ENCODE data around the gene PEAK1. TPM values are rescaled to one million over a fixed set of nuclear protein-coding genes. Genes with fewer than 3 reads are reported as not detected.
A peak's percentile ranks its signal among the peaks of the same experiment; 100 is the strongest.

The PEAK1 gene
- total RNA-seq, 1 experiment from 2014 or later, result 18.4 TPM

- H3K9me3 ChIP-seq, result no peaks in the 10 kb centered on the region
Measured at GRCh38 chr15:77111789-77112188, 308.1 kb downstream of the PEAK1 start.

GRCh38 chr15:77107531-77108355 is 312.2 kb downstream of the PEAK1 start:
- no TSS peak for BruUV-seq (replicated peaks)
- Histone ChIP-seq H3K9me3 (peaks cover 2% of the 10 kb centered on the region; the same call in 1 of the 2 replicates), H3K4me1 (peaks cover 8% of the 10 kb centered on the region), H3K27me3 (replicated peaks; ENCODE audit: control insufficient read depth, insufficient read depth, low read length) (no peaks in the 10 kb centered on the region), H3K36me3 (ENCODE audit: control insufficient read depth, insufficient read depth, low read length) (no peaks in the 10 kb centered on the region), H3K4me3 (ENCODE audit: low read depth, low read length) (no peak overlapping the region)
- peaks cover 9% of the 10 kb centered on the region for H3K36me3 Mint-ChIP-seq (ENCODE audit: insufficient read depth, unreplicated experiment)
- intact Hi-C loops (cut with micrococcal nuclease; ENCODE audit: unreplicated experiment), result loop anchor here (1.0 to 5.0 kb wide), 4 partner anchors 79 to 715 kb away; no protein-coding TSS in a partner anchor
- peak; percentile 73 to 86 for TF ChIP-seq CTCF (IDR thresholded peaks at IDR 0.05; ENCODE audit: insufficient read depth in 1 of 2, low read depth in 1 of 2, low read length in 1 of 2, severe bottlenecking in 1 of 2, unreplicated experiment in 1 of 2)
- DNase-seq, result peak; percentile 69 to 70
- ChIA-PET CTCF (interaction anchor here (0.7 to 1.5 kb wide), 9 partner anchors 11 to 714 kb away, joined by 3 to 12 read pairs (median 4); no protein-coding TSS in a partner anchor), POLR2A (no interaction called here)
- H3K4me1 Mint-ChIP-seq (ENCODE audit: low read depth, unreplicated experiment), result peaks cover 13% of the 10 kb centered on the region
- no peaks in the 10 kb centered on the region for H3K9me3 Mint-ChIP-seq (ENCODE audit: unreplicated experiment)
- no peaks in the 10 kb centered on the region for H3K27me3 Mint-ChIP-seq (ENCODE audit: insufficient read depth, unreplicated experiment)
- H3K27ac Mint-ChIP-seq (ENCODE audit: unreplicated experiment), result peak overlapping the region; percentile 65
- H3K4me3 Mint-ChIP-seq (ENCODE audit: unreplicated experiment), result no peak overlapping the region

More at GRCh38 chr15:77111789-77112188, 308.1 kb downstream of the PEAK1 start:
- Histone ChIP-seq H3K36me3 (ENCODE audit: control insufficient read depth, insufficient read depth, low read length) (no peaks in the 10 kb centered on the region), H3K4me3 (ENCODE audit: low read depth, low read length) (no peak overlapping the region), H3K27me3 (replicated peaks; ENCODE audit: control insufficient read depth, insufficient read depth, low read length) (no peaks in the 10 kb centered on the region), H3K4me1 (no peaks in the 10 kb centered on the region)
- intact Hi-C loops (cut with micrococcal nuclease; ENCODE audit: unreplicated experiment), result no loop called here
- Mint-ChIP-seq H3K4me1 (ENCODE audit: low read depth, unreplicated experiment) (peaks cover 13% of the 10 kb centered on the region), H3K27ac (ENCODE audit: unreplicated experiment) (no peak overlapping the region), H3K27me3 (ENCODE audit: insufficient read depth, unreplicated experiment) (no peaks in the 10 kb centered on the region), H3K9me3 (ENCODE audit: unreplicated experiment) (no peaks in the 10 kb centered on the region), H3K36me3 (ENCODE audit: insufficient read depth, unreplicated experiment) (peaks cover 9% of the 10 kb centered on the region), H3K4me3 (ENCODE audit: unreplicated experiment) (no peak overlapping the region)
- ChIA-PET POLR2A (no interaction called here), CTCF (no interaction called here)
- BruUV-seq (replicated peaks), result no TSS peak
- no peak for TF ChIP-seq CTCF (IDR thresholded peaks at IDR 0.05; ENCODE audit: insufficient read depth in 1 of 2, low read depth in 1 of 2, low read length in 1 of 2, severe bottlenecking in 1 of 2, unreplicated experiment in 1 of 2)
- DNase-seq, result no peak

- H3K27ac Mint-ChIP-seq (ENCODE audit: unreplicated experiment), result peak overlapping the region; percentile 65
- POLR2A ChIA-PET, result no interaction called here
- no peaks in the 10 kb centered on the region for H3K36me3 ChIP-seq (ENCODE audit: control insufficient read depth, insufficient read depth, low read length)
- H3K27me3 ChIP-seq (replicated peaks; ENCODE audit: control insufficient read depth, insufficient read depth, low read length), result no peaks in the 10 kb centered on the region
- TF ChIP-seq CTCF (IDR thresholded peaks at IDR 0.05; ENCODE audit: insufficient read depth in 1 of 2, low read depth in 1 of 2, low read length in 1 of 2, severe bottlenecking in 1 of 2, unreplicated experiment in 1 of 2), result no peak
- no peak overlapping the region for H3K4me3 ChIP-seq (ENCODE audit: low read depth, low read length)
- H3K4me3 Mint-ChIP-seq (ENCODE audit: unreplicated experiment), result no peak overlapping the region
- peaks cover 5% of the 10 kb centered on the region; the same call in 1 of the 2 replicates for H3K9me3 ChIP-seq
- peaks cover 15% of the 10 kb centered on the region for H3K4me1 ChIP-seq
- CTCF ChIA-PET, result interaction anchor here (0.6 to 1.5 kb wide), 10 partner anchors 12 to 714 kb away, joined by 3 to 12 read pairs (median 4); no protein-coding TSS in a partner anchor
- H3K9me3 Mint-ChIP-seq (ENCODE audit: unreplicated experiment), result no peaks in the 10 kb centered on the region
- intact Hi-C loops (cut with micrococcal nuclease; ENCODE audit: unreplicated experiment), result loop anchor here (1.0 to 5.0 kb wide), 4 partner anchors 79 to 715 kb away; no protein-coding TSS in a partner anchor
- no TSS peak for BruUV-seq (replicated peaks)
- H3K36me3 Mint-ChIP-seq (ENCODE audit: insufficient read depth, unreplicated experiment), result peaks cover 9% of the 10 kb centered on the region
- H3K27me3 Mint-ChIP-seq (ENCODE audit: insufficient read depth, unreplicated experiment), result no peaks in the 10 kb centered on the region
- no peak for DNase-seq
- H3K4me1 Mint-ChIP-seq (ENCODE audit: low read depth, unreplicated experiment), result peaks cover 20% of the 10 kb centered on the region
Measured at GRCh38 chr15:77107068-77107467, 312.8 kb downstream of the PEAK1 start.
